ENCODE data around the gene NKAIN4.
"Not testable (repeated sequence)": the region's sequence is repeated elsewhere in the genome, so short reads cannot be mapped to it uniquely, and the experiment has no call there.

NKAIN4 gene

GRCh38 chr20:63254606-63255384, 532 bp upstream of the NKAIN4 start:
- no peak for DNase-seq

- DNase-seq, result no peak
Observed at GRCh38 chr20:63253438-63254231, 628 bp downstream of the NKAIN4 start.

- DNase-seq, result no peak
Observed at GRCh38 chr20:63253065-63253437, 1.2 kb downstream of the NKAIN4 start.

GRCh38 chr20:63252284-63252711, 2.0 kb downstream of the NKAIN4 start:
- no peak for DNase-seq

- not testable (repeated sequence) for DNase-seq
Observed at GRCh38 chr20:63251350-63251749, 2.9 kb downstream of the NKAIN4 start.

- DNase-seq, result no peak
Observed at GRCh38 chr20:63249891-63250290, 4.4 kb downstream of the NKAIN4 start.

GRCh38 chr20:63248835-63249591, 5.2 kb downstream of the NKAIN4 start:
- no peak for DNase-seq

GRCh38 chr20:63247671-63248228, 6.5 kb downstream of the NKAIN4 start:
- DNase-seq, result no peak

- no peak for DNase-seq
Observed at GRCh38 chr20:63246490-63247288, 7.6 kb downstream of the NKAIN4 start.

- no peak for DNase-seq
Observed at GRCh38 chr20:63244468-63244867, 9.8 kb downstream of the NKAIN4 start.

GRCh38 chr20:63243604-63244247, 10.5 kb downstream of the NKAIN4 start:
- no peak for DNase-seq

- no peak for DNase-seq
Observed at GRCh38 chr20:63242736-63243135, 11.5 kb downstream of the NKAIN4 start.

GRCh38 chr20:63241272-63241671, 13.0 kb downstream of the NKAIN4 start:
- no peak for DNase-seq

- DNase-seq, result no peak
Observed at GRCh38 chr20:63240004-63240403, 14.3 kb downstream of the NKAIN4 start.

- DNase-seq, result no peak
Observed at GRCh38 chr20:63239431-63239830, 14.8 kb downstream of the NKAIN4 start.

GRCh38 chr20:63238514-63239125, 15.6 kb downstream of the NKAIN4 start:
- DNase-seq, result no peak

- DNase-seq, result no peak
Observed at GRCh38 chr20:63238031-63238430, 16.2 kb downstream of the NKAIN4 start.

- no peak for DNase-seq
Observed at GRCh38 chr20:63236116-63236837, 18.0 kb downstream of the NKAIN4 start.

GRCh38 chr20:63235399-63235983, 18.8 kb downstream of the NKAIN4 start, which contains the start of gene BIRC7:
TSS of gene BIRC7 (plus strand) at chr20:63235905. CDS start at chr20:63236097, 192 bp downstream.
- no peak for DNase-seq

Measured in stimulated activated CD4-positive, alpha-beta T cell treated with anti-CD3 and anti-CD28 coated beads, Interleukin-1b, Interleukin-23, amount 100 ng/mL, for 48 hours (primary cell).